T-helper 1 cell (primary cell): ENCODE results near the gene COQ8A.

Experiments used
- DNase-seq, 5 donors: peaks; one replicate each; pipeline ENCODE4 v3.0.0-alpha.2; 2012 to 2020

COQ8A gene

DNA sequence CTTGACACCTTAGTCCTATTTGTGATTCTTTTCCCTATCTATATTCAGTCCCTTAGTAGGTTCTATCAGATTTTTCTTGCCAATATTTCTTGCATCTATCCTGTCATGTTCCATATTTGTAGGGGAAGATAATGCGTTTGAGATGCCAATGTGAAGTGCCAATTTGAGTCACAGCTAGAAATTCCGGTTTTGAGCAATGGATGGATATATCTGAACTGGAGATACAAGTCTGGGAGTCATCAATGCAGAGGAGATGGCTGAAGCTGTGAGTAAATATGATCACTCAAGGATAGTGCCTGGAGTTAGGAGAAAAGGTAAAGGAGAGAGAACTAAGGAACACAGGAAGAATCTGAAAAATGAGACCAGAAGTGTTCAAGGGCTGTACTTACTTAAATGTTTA is 93.8 kb downstream of the COQ8A start:
- no peak for DNase-seq

DNA sequence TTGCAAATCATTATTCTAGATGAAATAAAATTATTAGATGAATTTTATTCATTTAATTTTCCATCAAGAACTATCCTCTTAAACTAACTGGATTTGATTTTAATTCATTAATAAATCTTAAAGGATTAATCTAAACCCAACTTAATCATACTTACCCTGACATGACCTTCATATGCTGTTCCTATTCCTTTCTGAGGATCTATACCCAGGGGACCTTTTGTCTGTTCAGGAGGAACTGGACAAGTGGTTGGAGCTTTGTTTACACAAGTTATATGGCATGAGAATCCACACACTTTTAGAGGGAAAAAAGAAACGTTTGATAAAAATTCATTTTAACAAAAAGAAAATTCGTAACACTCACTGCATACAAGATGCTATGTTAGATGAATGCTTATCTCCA is 95.2 kb downstream of the COQ8A start:
- no peak for DNase-seq

DNA sequence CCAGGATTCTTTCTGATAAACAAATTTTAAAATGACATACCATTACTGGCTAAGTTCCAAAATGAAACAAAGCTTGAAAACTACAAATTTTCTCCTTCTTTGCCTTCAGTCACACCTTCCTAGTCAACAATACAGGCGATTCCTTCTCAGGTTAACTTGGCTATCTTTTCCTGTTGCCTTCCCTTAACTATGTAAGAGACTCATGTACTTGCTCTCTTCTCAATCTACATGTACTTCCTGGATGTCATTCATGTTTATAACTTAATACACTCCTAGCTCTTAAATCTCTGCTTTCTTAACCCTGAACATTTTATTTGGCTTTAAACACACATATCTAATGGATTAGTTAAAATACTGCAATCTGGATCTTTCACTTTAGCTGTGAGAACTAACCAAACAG is 97.0 kb downstream of the COQ8A start:
- DNase-seq, result no peak
